SH-SY5Y (cell line): Measurements from ENCODE around the gene ZMIZ1.

Experiments
- GATA2 ChIP-seq: IDR thresholded peaks from 2 replicates; pipeline ENCODE4 v1.6.1; 2011; ENCODE audit warnings: mild to moderate bottlenecking, low read depth, low read length
- GATA3 ChIP-seq: IDR thresholded peaks from 2 replicates; pipeline ENCODE4 v1.6.1; 2011; ENCODE audit warnings: low read depth, mild to moderate bottlenecking, low read length, moderate library complexity

DNA sequence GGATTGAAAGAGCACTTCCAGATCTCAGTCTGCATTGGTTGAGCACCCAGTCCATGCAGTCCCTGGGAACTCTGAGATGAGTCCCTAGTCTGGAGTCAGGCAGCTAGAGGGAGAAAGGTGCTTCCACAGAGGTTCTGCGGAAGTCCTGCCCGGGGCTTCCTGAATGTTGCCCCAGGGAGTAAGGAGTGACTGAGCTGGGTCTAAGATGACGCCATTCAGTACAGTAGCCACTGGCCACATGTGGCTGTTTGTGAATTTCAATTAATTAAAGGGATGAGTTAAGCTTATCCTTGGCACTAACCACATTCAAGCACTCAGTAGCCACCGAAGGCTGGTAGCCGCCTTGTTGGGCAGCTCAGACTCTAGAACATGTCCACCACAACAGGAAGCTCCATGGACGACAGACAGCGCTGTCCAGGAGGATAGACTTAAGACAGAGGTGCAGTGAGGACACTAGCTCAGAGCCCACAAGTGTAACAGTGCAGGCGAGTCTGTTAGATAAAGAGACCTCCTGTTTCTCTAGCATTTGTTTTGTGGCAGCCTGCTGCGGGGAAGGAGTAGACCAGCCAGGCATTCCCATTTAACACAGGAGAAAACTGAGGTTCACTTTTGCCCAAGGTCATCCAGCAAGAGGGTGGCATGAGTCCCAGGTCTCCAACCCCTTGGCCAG, 176.9 kb downstream of the ZMIZ1 start:
- TF ChIP-seq GATA2 (no peak), GATA3 (no peak)
